Stimulated activated CD8-positive, alpha-beta memory T cell treated with anti-CD3 and anti-CD28 coated beads, Interleukin-4, amount 100 ng/mL, for 1 hour (primary cell): ENCODE data around the gene MT1HL1.
"Not testable (repeated sequence)": the region's sequence is repeated elsewhere in the genome, so short reads cannot be mapped to it uniquely, and the experiment has no call there.

Experiments
- DNase-seq, 2 donors: peaks; one replicate each; pipeline ENCODE4 v3.0.0-alpha.2; 2020; ENCODE audit warnings: low read depth in 2 of 2, low spot score in 1 of 2

The MT1HL1 gene

DNA sequence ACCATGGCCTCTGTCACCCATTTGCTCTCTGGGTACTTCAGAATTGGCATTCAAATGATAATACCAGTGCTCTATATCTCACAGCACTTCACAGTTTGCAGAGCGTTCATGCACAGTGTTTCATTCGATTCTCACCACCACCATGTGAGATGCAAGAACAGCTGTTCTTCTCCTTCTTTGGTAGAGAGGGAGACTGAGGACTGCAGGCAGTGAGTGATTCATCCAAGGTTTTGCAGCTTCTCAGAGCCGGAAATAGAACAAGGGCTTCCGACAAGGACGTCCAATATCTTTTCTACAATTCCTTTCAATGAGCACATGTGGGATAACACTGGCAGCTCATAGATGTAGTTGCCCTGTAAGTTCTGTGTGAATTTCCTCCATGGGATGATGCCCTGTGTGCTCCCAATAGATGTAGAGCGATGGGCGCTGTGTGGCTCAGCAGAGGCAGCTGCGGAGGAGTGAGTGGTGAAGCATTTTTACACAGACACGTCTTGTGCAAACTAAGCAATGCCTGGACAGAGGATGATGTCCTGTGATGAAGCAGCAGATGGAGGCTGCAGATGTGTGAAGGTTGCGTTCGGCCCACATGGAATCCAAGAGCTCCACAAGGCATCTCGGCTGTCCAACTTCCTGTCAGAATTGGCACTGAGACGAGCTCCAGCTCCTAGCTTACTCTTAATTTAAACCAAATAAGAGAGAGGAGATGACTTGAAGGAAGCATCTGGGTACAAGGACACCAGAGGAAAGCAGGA lies 24.9 kb downstream of the MT1HL1 start:
- no peak for DNase-seq

GRCh38 chr1:236978740-236979139 lies 25.5 kb downstream of the MT1HL1 start:
- DNase-seq, result no peak

GRCh38 chr1:236975461-236975860 lies 28.8 kb downstream of the MT1HL1 start:
- DNase-seq, result no peak

- DNase-seq, result not testable (repeated sequence)
These were observed 30.2 kb downstream of the MT1HL1 start for GRCh38 chr1:236974025-236974424.

DNA sequence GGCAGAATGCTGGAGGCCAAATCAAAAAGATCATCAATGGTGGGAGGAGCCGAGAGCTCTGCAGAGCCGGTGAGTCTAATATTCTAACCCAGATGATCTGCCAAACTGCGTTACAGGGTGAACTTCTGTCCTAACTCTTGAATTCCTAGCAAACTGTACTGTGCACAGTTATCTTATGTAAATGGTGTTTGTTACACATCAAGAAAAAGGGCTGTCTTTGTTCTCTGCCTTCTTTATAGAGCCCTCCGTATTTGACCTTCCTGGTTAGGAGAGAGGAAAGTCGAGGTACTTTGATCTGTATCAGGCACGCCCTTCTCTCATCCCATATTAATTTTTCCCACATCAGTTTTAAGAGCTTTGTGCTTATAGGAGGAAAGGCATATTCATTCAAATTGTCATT lies 37.6 kb downstream of the MT1HL1 start:
- no peak for DNase-seq

- DNase-seq, result no peak
These were observed 40.3 kb downstream of the MT1HL1 start for GRCh38 chr1:236963920-236964319.

GRCh38 chr1:236959112-236959511 lies 45.1 kb downstream of the MT1HL1 start:
- DNase-seq, result no peak

GRCh38 chr1:236957235-236957634 lies 47.0 kb downstream of the MT1HL1 start:
- DNase-seq, result no peak
